Measurements from ENCODE around the gene OPHN1.

- no peak for TF ChIP-seq CTCF (IDR thresholded peaks at IDR 0.05; ENCODE audit: insufficient read depth, low read depth, low read length)
- no peak for TF ChIP-seq EZH2 (IDR thresholded peaks at IDR 0.05; ENCODE audit: insufficient read depth, low read length)
Observed at GRCh38 chrX:68238568-68238967, 194.7 kb downstream of the OPHN1 start.
